PC-3 (cell line): ENCODE measurements around the gene FBN2. TPM values are rescaled to one million over a fixed set of nuclear protein-coding genes. Genes with fewer than 3 reads are reported as not detected.

Source experiments
- ATAC-seq: fragments of 200-7000 bp; cut with Tn5 transposase; 2 replicates; pipeline ENCODE4 v1.9.1; 2020; ENCODE audit warnings: mild to moderate bottlenecking, moderate library complexity
- BruUV-seq: library from RNA; stranded (reverse); fragments of 400-500 nt; replicated peaks from 2 replicates; lab custom pipeline; 2021; lab: Mats Ljungman, UMichigan
- CTCF ChIA-PET: fragments of 300-600 bp; sonication (Branson Sonifier 250); formaldehyde crosslinking; loops from one replicate; lab custom pipeline; 2022; ENCODE audit warnings: antibody characterized with exemption; lab: Charles Lee
- POLR2A ChIA-PET: fragments of 300-600 bp; sonication (Branson Sonifier 250); formaldehyde crosslinking; loops from one replicate; lab custom pipeline; 2022; ENCODE audit warnings: antibody characterized with exemption; ENCODE audit not compliant: unreplicated experiment; lab: Charles Lee
- DNase-seq: peaks from one replicate; pipeline ENCODE4 v3.0.0-alpha.2; 2015
- H2AFZ ChIP-seq: fragments of 300-600 bp; sonication (generic); 2 replicates; pipeline ENCODE4 v1.6.0; 2016; ENCODE audit warnings: antibody characterized with exemption, low read length
- H3F3A ChIP-seq: fragments of 300-600 bp; sonication (generic); one replicate; pipeline ENCODE4 v1.6.0; 2017; ENCODE audit warnings: antibody characterized with exemption, low read length, control low read depth, mild to moderate bottlenecking; ENCODE audit not compliant: unreplicated experiment
- H3K27ac ChIP-seq: fragments of 300-600 bp; sonication (generic); 2 replicates; pipeline ENCODE4 v1.5.1; 2016; ENCODE audit warnings: mild to moderate bottlenecking, low read length
- H3K27me3 ChIP-seq: fragments of 300-600 bp; sonication (generic); 2 replicates; pipeline ENCODE4 v1.6.1; 2016; ENCODE audit warnings: low read length, mixed read lengths
- H3K36me3 ChIP-seq: fragments of 300-600 bp; sonication (generic); 2 replicates; pipeline ENCODE4 v1.6.1; 2016; ENCODE audit warnings: low read depth, mixed run types, low read length, mixed read lengths
- H3K4me1 ChIP-seq: fragments of 300-600 bp; sonication (generic); 2 replicates; pipeline ENCODE4 v1.5.1; 2016; ENCODE audit warnings: low read length; ENCODE audit not compliant: insufficient read depth
- H3K4me2 ChIP-seq: fragments of 300-600 bp; sonication (generic); 2 replicates; pipeline ENCODE4 v1.6.0; 2016; ENCODE audit warnings: low read length
- H3K4me3 ChIP-seq: fragments of 300-600 bp; sonication (generic); 2 replicates; pipeline ENCODE4 v1.5.1; 2016; ENCODE audit warnings: mild to moderate bottlenecking, low read length, mixed read lengths
- H3K79me2 ChIP-seq: fragments of 300-600 bp; sonication (generic); 2 replicates; pipeline ENCODE4 v1.6.1; 2017; ENCODE audit warnings: low read length, mixed read lengths
- H3K9ac ChIP-seq: fragments of 300-600 bp; sonication (generic); 2 replicates; pipeline ENCODE4 v1.6.0; 2016; ENCODE audit warnings: mild to moderate bottlenecking, low read length
- H3K9me2 ChIP-seq: fragments of 300-600 bp; sonication (generic); replicated peaks from 2 replicates; pipeline ENCODE4 v1.6.1; 2016; ENCODE audit warnings: mixed run types, low read length, mixed read lengths
- H3K9me3 ChIP-seq: fragments of 300-600 bp; sonication (generic); 2 replicates; pipeline ENCODE4 v1.6.1; 2016; ENCODE audit warnings: low read length, mixed read lengths
- H4K20me1 ChIP-seq: fragments of 300-600 bp; sonication (generic); 2 replicates; pipeline ENCODE4 v1.6.1; 2016; ENCODE audit warnings: low read length, mixed read lengths
- EZH2phosphoT487 ChIP-seq: fragments of 300-600 bp; sonication (generic); IDR thresholded peaks from 2 replicates; pipeline ENCODE4 v1.6.1; 2018; ENCODE audit warnings: mild to moderate bottlenecking, antibody characterized with exemption, low read length, borderline replicate concordance
- intact Hi-C: fragments of 100-400 bp; cut with micrococcal nuclease; formaldehyde crosslinking; loops from 2 replicates; pipeline ENCODE4 v1.9.0; 2023
- total RNA-seq: library from RNA; depleted of rRNA; stranded (reverse); fragments of >200 nt; gene quantifications from 2 replicates; pipeline ENCODE4 v1.2.3, GENCODE V29; 2014

The FBN2 gene
- total RNA-seq, 1 experiment from 2014 or later: 45.2 TPM

- ATAC-seq: no peak
Observed at GRCh38 chr5:128208436-128208835, 329.6 kb downstream of the FBN2 start.

More at GRCh38 chr5:128208436-128208835, 329.6 kb downstream of the FBN2 start:
- Histone ChIP-seq H3K9me3 (no peaks in the 10 kb centered on the region), H2AFZ (no peak overlapping the region), H3K4me1 (peaks cover 1% of the 10 kb centered on the region; the same call in 1 of the 2 replicates), H3K9me2 (no peaks in the 10 kb centered on the region), H3K27me3 (no peaks in the 10 kb centered on the region), H3F3A (no peaks in the 10 kb centered on the region), H3K4me2 (no peak overlapping the region), H3K79me2 (no peaks in the 10 kb centered on the region), H4K20me1 (no peaks in the 10 kb centered on the region), H3K36me3 (no peaks in the 10 kb centered on the region), H3K27ac (no peak overlapping the region), H3K4me3 (no peak overlapping the region), H3K9ac (no peak overlapping the region)
- ChIA-PET CTCF (no interaction called here), POLR2A (no interaction called here)
- DNase-seq: no peak
- no TSS peak for BruUV-seq
- intact Hi-C loops: no loop called here
- no peak for TF ChIP-seq EZH2phosphoT487
